Colon (tissue), 2 donors: Measurements from ENCODE around the gene SALL1.

Experiments used
- FAIRE-seq: peaks from 2 replicates; lab custom pipeline; 2012; peaks lifted over from hg19 to GRCh38; lab: Jason Lieb, UNC
- donor health status: control.
- donor health status: control.

SALL1 gene

DNA sequence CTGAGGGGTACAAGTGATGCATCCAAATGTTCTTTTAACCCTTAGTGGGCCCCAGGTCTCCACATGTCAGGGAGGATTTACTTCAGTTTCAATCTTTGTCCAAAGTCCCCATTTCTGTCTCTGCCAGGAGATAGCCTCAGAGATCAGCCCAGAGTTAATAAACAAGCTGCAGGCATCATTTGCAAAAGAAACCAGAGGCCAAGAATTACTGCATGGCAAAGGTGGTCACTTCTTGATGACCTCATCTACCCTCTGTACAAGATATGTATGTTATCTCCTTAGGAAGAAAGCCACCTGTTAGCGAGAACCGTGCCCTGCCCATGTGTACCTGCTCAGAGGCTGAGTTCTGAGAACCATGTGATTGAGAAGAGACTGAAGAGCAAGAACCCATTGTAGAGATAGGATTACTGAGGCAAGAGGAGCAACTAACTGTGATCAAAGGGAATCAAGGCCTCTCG is 40.3 kb downstream of the SALL1 start:
- no peak for FAIRE-seq

GRCh38 chr16:51109173-51109572 is 41.9 kb downstream of the SALL1 start:
- no peak for FAIRE-seq

GRCh38 chr16:51107742-51108141 is 43.3 kb downstream of the SALL1 start:
- FAIRE-seq: no peak

DNA sequence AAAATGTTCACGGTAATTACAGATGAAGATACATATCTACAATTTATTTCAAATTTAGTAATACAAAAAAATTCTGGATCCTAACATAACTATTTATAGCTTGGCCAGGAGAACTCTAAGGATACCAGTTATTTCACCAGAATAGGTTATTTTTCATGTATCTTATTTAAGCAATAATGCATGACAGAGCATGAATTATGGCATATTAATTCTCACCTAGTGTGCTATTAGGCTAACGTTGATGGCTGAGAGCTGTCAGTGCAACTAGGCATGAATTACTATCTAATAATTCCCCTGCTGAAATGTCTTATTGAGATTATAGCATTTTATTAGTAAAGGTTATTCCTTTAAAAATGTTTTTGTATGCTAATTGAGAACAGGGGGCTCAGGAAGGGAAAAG is 44.5 kb downstream of the SALL1 start:
- FAIRE-seq: no peak

DNA sequence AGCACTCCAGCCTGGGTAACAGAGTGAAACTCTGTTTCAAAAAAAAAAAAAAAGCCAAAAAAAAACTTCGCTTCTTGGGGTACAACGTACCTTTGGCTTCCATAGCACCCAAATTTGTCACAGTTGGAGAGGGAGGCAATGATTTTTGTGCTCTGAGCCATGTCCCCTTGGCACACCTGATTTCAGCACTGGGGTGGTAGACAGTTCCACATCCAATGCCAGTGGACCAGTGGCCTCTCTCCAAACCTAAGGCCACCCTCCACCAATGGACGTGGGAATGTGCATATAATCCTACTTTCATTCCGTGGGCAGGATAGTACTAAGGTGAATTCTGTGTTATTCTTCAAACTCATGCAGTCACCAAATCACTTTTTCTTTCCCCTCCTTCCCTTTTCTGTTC is 47.5 kb downstream of the SALL1 start:
- FAIRE-seq: no peak

DNA sequence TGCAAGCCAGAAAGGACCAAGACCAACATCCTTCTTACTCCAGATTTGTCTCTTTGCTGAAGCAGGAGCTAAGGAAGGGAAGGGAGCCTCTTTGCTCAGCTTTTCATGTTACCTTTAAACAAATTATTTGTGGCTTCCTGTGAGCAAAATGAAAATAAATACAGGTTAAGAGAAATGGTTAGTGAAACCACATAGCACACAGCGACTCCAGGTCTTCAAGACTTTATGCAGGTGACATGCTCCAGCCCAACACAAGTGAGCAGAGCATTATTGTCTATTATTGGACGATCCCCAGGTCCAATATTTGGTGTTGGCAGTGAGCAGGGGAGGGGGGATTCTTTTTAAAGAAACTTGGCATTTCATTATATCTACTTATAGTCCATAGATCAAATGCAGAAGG is 53.3 kb downstream of the SALL1 start:
- no peak for FAIRE-seq

DNA sequence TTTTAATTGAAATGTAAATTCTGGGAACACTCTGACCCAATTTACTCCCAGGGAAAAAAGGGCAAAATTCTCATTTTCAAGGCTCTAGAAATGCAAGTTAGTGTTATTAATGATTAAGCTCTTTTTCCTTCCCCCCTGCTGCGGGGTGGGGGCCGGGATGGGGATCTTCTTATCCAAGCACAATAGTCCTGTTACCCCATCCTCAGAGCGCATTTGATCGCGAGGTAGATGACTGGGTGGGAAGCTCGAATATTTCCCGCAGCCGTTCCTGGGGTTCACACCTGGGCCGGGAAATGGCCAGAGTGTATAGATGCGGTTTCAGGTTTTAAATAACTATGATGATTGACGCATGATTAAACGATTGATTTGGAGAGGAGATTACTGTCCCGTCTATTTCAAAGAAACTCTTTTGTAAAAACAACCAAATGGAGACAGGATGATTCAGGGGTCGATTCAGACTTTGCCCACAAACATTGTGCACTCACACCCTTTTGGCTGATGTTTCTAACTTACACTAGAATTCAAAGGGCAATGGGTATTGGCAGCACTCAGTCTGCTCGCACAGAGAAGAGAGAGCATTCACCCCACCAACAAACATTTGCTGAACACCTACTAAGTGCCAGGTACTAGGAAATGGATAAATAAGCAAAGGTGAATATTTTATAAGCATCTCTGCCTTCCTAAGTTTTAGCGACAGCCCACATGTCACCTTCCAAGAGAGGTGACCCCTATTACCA is 55.0 kb downstream of the SALL1 start:
- FAIRE-seq: no peak

GRCh38 chr16:51095084-51095881 is 55.8 kb downstream of the SALL1 start:
- no peak for FAIRE-seq

GRCh38 chr16:51093726-51094280 is 57.3 kb downstream of the SALL1 start:
- FAIRE-seq: no peak
